SKM-1 treated with dmso at 0.1 percent for 144 hours (cell line): ENCODE results near the gene KLK12.

Source experiments
- DNase-seq: peaks from one replicate; lab custom pipeline; 2025; ENCODE audit not compliant: unreplicated experiment; lab: John Stamatoyannopoulos, UW

The KLK12 gene

DNA sequence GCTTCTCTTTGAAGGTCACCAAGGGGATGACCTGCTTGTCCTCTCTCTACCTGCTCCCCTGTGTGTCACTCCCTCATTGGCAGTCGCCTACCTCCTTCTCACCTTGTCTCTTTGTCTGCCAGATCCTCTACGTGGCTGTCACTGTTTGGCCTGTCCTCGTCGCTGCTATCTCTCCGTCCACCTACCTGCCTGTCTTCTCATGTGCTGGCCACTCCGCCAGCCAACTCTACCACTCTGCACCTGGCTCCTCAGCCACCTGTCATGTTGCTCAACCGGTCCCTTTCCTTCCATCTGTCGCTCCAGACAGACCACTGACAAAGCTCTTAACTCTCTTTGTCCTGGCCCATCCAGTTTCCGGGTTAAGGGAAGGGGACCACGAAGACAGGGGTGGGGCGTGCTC, at the start of gene KLK12:
TSS of gene KLK12 (minus strand) at position 299 of the 400 bp plus-strand sequence. CDS start 381 bp downstream, outside the sequence.
- DNase-seq, result no peak

DNA sequence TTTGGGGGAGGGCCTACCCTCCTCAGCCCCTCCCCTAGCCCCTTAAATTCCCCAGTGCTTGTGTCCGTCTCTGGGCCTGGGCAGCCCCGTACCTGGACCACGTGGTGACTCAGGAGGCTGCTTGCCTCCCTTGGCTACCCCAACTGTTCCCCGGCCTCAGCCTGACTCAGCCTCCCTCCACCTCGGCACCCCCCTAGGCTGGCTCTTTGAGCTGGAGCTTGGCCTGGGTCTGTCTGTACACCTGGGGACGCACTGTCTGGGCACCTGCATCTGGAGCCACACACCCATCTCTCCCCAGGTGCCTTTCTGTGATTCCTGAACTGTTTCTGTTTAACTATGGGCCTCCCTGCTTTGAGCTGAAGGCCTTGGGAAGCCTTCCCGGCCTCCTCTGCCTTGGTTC, 49.7 kb upstream of the KLK12 start:
- no peak for DNase-seq

- no peak for DNase-seq
Observed at GRCh38 chr19:51083783-51084182, 49.0 kb upstream of the KLK12 start.

DNA sequence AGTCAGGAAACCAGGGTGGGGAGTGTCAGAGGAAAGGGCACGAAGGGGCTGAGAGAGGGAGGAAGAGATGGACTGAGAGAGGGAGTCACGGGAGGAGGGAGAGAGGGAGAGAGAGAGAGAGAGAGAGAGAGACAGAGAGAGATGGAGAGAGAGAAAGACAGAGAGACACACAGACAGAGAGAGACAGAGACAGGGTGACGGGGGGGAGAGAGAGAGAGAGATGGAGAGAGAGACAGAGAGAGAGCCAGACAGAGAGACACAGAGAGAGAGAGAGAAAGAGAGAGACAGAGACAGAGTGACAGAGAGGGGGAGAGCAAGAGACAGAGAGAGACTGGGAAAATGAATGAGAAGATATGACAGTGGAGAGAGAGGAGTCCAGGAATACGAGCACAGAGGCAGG, 48.4 kb upstream of the KLK12 start:
- no peak for DNase-seq

DNA sequence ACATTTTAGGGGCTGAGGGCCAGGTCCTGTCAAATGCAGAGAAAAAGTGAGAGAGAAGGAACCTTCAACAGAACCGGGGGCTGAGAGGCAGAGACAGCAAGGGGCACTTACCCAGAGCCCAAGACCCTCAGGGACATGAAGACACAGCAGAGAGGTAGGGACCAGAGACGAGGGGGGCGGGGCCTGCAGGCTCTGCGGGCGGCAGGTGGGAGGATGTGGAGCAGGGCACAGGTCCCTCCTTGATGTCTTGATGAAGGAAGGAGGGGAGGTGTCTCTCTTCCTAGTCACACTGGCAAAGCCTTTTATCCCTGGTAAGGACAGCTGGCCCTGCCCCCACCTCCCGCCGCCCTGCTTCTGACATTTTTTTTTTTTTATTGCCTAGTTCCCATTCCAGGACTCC, 47.8 kb upstream of the KLK12 start, which contains the start of gene KLK14:
TSS of gene KLK14 (minus strand) at position 277 of the 400 bp plus-strand sequence. CDS start at position 4, 273 bp downstream.
- DNase-seq, result no peak

GRCh38 chr19:51081476-51081875, 46.7 kb upstream of the KLK12 start:
- DNase-seq, result no peak

DNA sequence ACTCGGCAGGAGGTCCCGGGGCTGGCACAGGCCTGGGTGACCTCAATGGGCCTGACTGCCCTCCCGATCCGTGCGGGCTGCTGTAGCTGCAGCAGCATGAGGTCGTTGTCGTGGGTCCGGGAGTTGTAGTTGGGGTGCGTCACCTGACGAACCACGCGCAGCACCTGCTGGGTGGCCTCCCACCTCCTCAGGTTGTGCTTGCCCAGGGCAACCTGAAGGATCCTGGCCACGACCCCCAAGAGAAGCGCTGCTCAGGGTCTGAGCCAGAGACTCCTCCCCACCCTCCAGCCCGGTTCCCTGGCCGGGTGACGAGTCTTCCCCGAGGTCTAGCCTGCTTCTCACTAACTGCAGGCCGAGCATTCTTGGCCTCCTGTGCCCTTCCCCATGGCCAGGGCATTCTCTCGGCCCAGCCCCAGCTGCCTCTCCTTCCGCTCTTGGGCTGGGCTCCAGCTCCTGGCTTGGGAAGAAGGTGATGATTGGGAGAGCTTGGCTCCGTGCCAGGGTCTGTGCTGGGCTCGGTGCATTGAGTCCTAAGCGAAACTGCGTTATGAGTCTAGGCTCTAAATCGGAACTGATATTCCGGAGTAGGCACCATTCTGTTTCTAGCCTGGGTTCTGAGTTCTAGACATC, 44.8 kb upstream of the KLK12 start:
- no peak for DNase-seq

GRCh38 chr19:51078731-51079130, 43.9 kb upstream of the KLK12 start:
- DNase-seq, result no peak

- no peak for DNase-seq
Observed at GRCh38 chr19:51078104-51078503, 43.3 kb upstream of the KLK12 start.

GRCh38 chr19:51076631-51077213, 41.9 kb upstream of the KLK12 start:
- DNase-seq, result no peak

DNA sequence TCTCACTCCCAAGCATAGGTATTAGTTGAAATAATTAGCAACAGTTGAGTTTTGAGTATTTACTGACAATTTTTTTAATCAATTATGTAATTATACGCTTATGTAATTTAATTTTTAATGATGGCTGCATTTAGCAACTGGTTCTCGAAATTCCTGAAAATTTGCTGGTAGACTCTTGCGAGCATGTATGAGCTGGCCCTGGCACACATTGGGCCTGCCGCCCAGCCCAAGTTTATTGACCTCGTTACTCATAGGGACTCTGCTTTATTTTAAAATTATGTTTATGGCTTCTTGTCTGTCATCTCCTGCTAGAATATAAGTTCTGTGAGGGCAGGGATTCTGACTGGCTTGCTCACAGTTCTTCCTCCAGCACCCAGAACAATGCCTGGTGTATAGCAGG, 41.2 kb upstream of the KLK12 start:
- no peak for DNase-seq

DNA sequence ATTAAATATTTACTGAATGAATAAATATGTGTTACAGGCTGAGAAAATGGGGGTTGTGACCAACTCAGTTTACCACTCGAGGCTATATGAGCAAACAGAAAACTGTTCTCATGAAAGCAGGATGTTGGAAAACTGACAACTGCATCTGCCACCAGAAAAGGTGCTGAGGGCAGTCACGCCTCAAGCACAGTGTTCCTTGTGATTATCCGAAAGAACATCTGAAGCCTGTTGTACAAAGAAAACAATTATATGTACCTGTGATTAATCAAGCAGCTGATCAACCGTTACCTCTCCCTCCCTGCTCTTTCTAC, 36.2 kb upstream of the KLK12 start:
- no peak for DNase-seq

DNA sequence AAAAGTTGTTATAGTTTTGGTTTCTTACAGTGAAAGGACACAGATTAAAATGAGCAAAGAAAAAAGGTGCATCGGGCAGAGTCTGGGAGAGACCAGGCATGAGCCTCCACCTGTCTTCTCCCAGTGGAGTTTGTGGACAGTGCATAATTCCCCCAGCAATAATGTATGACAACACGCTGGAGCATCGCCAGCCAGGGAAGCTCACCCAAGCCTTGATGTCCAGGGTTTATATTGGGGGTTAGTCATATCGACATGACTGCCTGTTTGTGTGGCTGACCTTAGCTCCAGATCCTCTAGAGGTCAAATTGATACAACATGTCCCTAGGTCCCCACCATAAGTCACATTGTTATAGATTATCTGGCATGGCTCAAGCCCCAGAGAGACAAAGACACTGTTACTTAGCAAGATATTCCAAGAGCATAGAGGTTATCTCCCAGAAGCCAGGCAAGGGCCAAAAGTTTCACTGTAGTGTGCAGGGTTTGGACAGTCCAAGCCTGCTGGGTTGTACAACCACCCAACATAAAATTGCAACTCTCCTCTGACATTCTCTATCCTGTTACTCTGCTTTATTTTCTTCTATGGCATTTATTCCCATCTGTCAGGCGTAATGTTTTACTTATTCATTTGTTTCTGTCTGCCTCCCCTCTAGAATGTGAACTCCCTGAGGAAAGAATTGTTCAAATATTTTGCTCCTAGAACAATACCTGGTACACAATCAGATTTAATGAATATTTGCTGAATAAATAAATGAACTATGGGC, 35.7 kb upstream of the KLK12 start:
- DNase-seq, result no peak

DNA sequence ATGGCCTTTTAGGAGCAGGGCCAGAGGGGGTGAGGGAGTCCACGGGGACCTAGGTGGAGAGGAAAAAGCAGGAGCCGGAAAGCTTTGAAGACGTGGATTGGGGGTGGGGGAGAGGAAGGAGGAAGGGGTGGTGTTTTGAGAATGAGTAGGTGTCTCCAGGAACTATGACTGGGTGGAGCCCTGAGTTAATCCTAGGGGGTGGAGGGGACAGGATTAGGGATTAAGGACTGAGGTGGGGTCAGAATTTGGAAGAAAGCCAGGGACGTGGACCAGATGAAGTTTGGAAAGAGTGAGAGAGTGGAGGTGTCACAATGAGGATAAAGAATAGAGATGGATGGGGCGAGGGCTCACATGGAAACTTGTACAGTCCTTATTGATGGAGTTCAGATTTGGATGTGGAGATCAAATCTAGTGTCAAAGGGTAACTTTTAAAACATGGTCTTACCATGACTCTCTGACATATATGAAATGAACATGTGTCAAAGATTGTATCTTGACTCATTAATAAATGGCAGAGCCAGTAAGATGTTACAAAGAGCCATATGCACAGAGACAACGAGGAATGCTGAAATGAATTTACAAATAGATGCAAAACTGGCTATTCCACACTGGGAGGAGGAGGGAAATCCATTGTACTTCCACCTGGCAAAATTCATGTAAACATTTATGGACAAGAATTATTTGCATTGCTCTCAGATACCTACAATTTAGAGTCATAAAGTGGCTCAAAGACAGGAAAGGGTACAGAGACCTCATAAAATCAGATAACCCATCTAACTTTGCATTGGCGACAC, 31.8 kb upstream of the KLK12 start:
- DNase-seq, result no peak

GRCh38 chr19:51065221-51065960, 30.6 kb upstream of the KLK12 start:
- DNase-seq, result no peak

DNA sequence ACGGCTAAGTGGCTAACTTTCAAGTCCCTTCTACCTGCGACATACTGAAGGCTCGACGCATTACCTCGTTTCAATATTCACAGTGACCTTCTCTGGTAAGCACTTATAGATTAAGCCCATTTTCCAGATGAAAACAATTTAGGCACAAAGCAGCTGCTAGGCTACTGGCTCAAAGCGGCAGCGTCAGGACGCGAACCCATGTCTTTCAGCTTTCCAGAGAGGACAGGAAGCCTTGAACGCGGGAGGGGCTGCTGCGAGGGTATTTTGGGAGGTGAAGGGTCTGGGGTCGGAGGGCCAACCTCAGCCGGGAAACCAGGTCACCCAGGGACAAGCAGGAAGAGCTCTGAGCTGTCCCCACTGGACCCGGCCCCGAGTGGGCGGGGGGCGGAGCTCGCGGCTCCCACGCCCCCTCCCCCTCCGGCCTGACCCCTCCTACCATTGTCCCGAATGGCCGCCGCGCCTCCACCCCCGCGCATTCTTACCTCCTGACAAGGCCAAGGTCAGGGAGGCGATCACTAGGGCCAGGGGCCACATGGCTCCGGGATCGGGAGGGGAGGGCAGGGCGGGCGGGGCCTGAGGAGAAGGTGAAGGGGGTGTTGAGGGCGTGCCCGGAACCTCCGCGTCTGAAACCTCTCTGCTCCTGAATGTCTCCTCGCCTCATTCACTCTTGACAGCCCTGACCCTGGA, 29.9 kb upstream of the KLK12 start, which contains the start of gene KLK13:
TSS of gene KLK13 (minus strand) at position 559 of the 687 bp plus-strand sequence. CDS start at position 534, 25 bp downstream.
- no peak for DNase-seq

- DNase-seq, result no peak
Observed at GRCh38 chr19:51063664-51064063, 28.9 kb upstream of the KLK12 start.

DNA sequence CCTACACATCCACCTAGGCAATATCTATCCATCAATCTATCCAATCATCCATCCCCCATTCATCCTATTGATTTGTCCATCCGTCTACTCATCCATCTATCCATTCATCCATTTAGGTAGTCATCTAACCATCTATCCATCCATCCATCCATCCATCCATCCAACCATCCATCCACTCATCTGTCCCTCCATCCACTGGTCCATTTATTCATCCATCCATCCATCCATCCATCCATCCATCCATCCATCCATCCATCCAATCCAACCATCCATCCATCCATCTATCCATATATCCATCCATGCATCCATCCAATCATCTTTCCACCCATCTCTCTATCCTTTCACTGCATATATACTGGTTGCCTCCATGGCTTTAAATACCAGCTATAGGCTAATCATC, 26.2 kb upstream of the KLK12 start:
- DNase-seq, result no peak

DNA sequence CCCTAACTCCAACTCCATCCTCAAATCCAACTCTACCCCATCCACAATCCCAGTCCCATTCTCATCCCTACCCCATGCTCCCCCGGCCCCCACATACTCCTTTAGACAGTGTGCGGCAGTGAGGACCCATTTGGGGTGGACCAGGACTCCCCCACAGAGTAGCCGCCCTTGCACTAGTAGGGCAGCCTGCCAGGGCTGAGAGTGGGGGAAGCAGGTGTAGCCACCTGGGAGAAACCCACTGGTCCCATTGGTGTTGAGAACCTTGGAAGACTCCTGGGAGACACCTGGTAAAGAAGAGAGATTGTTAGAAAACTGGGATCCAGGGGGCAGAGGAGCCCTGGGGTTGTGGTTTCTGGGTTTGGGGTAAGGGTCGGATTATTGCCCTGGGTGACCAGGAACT, 25.5 kb upstream of the KLK12 start:
- DNase-seq, result no peak

GRCh38 chr19:51059715-51060114, 24.9 kb upstream of the KLK12 start:
- DNase-seq, result no peak
